ENCODE results near the gene CANT1. TPM values are rescaled to one million over a fixed set of nuclear protein-coding genes. Genes with fewer than 3 reads are reported as not detected.

CANT1 gene
- total RNA-seq, 1 experiment from 2014 or later = 33.0 TPM

DNA sequence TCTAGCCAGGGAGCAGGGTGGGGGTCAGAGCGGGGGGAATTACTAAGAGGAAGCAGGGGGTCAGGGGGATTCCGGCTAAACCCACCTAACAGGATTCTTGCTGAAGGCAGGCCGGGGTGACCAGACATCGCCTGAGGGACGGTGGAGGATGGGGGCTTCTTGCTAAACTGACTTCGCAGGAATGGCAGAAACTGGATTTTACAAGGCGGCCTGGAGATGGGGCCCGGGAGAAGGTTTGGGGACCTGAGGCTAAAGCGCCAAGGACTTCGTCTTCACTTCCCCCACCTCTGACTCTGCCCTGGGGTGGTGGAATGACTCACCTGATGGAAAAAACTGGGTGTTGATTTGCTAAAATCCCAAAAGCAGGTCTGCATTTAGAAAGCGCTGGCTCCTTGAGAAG lies 53.3 kb downstream of the CANT1 start:
- Mint-ChIP-seq H3K36me3 (ENCODE audit: insufficient read depth in 1 of 3, low read depth in 3 of 3) (peaks cover 0 to 2% (median under 1%) of the 10 kb centered on the region in 3 experiments; a peak in 3 of 7 replicates), H3K4me3 (no peak overlapping the region), H3K27me3 (ENCODE audit: low read depth) (peaks cover 2% of the 10 kb centered on the region), H3K4me1 (peaks cover 2 to 29% of the 10 kb centered on the region in 2 experiments; a peak in 3 of 4 replicates), H3K9me3 (peaks cover under 1 to 2% of the 10 kb centered on the region in 2 experiments), H3K27ac (no peak overlapping the region; a peak in 1 of 7 replicates)
- no peak overlapping the region for H3K27ac ChIP-seq (ENCODE audit: insufficient read length, low read depth, low read length)
- H3T11ph ChIP-seq (ENCODE audit: low read length) = no peak overlapping the region
- no peak overlapping the region for H3K4me2 ChIP-seq (ENCODE audit: insufficient read depth, insufficient read length, low read length)
- DNase-seq = peak; percentile 27
- no peak overlapping the region for H4K8ac ChIP-seq (replicated peaks; ENCODE audit: insufficient read length, low read depth, low read length)
- H2BK5ac ChIP-seq (ENCODE audit: insufficient read length, low read length) = no peak overlapping the region
- TF ChIP-seq, protein P1, sequence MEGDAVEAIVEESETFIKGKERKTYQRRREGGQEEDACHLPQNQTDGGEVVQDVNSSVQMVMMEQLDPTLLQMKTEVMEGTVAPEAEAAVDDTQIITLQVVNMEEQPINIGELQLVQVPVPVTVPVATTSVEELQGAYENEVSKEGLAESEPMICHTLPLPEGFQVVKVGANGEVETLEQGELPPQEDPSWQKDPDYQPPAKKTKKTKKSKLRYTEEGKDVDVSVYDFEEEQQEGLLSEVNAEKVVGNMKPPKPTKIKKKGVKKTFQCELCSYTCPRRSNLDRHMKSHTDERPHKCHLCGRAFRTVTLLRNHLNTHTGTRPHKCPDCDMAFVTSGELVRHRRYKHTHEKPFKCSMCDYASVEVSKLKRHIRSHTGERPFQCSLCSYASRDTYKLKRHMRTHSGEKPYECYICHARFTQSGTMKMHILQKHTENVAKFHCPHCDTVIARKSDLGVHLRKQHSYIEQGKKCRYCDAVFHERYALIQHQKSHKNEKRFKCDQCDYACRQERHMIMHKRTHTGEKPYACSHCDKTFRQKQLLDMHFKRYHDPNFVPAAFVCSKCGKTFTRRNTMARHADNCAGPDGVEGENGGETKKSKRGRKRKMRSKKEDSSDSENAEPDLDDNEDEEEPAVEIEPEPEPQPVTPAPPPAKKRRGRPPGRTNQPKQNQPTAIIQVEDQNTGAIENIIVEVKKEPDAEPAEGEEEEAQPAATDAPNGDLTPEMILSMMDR (conservative IDR thresholded peaks at IDR 0.05) = no peak
- no peak overlapping the region for H3K14ac ChIP-seq (ENCODE audit: insufficient read depth, low read length)
- H3K23ac ChIP-seq (ENCODE audit: insufficient read length, low read depth, low read length) = no peak overlapping the region
- no peaks in the 10 kb centered on the region for H3K79me1 ChIP-seq (ENCODE audit: insufficient read depth, low read depth, low read length, poor library complexity, severe bottlenecking)
- peaks cover under 1% of the 10 kb centered on the region for H3K9me3 ChIP-seq (ENCODE audit: control insufficient read depth, low read depth, low read length)
- H3K27me3 ChIP-seq (ENCODE audit: insufficient read depth, low read length) = no peaks in the 10 kb centered on the region
- H2BK20ac ChIP-seq (ENCODE audit: low read depth, low read length, poor library complexity, severe bottlenecking) = no peak overlapping the region
- H3K79me2 ChIP-seq (ENCODE audit: insufficient read depth, low read length) = no peaks in the 10 kb centered on the region
- H3K9ac ChIP-seq (ENCODE audit: extremely low read depth, insufficient read length, low read length) = no peak overlapping the region
- no peaks in the 10 kb centered on the region for H4K20me1 ChIP-seq (ENCODE audit: control insufficient read depth, insufficient read depth, insufficient read length)
- no peak overlapping the region for H3K18ac ChIP-seq (ENCODE audit: insufficient read length, low read depth, low read length)
- H2BK120ac ChIP-seq (ENCODE audit: low read depth, low read length, poor library complexity, severe bottlenecking) = no peak overlapping the region
- H2AK5ac ChIP-seq (ENCODE audit: insufficient read length, low read length) = no peak overlapping the region
- H3K23me2 ChIP-seq (ENCODE audit: insufficient read length, low read depth, low read length, poor library complexity, severe bottlenecking) = no peaks in the 10 kb centered on the region
- H2BK12ac ChIP-seq (ENCODE audit: insufficient read length, low read depth, low read length) = no peak overlapping the region
- H2BK15ac ChIP-seq (ENCODE audit: low read depth, low read length) = no peak overlapping the region
- H4K91ac ChIP-seq (ENCODE audit: insufficient read length, low read depth, low read length) = no peak overlapping the region
- no peak overlapping the region for H4K5ac ChIP-seq (ENCODE audit: insufficient read length, low read depth, low read length)
- H3K56ac ChIP-seq (ENCODE audit: insufficient read length, low read depth, low read length) = no peak overlapping the region
- no peak overlapping the region for H2AFZ ChIP-seq (ENCODE audit: low read length)
- no peak overlapping the region for H3K4ac ChIP-seq (ENCODE audit: low read depth, low read length)
- WGBS (ENCODE audit: extremely low coverage, insufficient read length, low lambda C conversion rate) = no CpG with 5 or more reads among the region's 11 CpGs
- no peaks in the 10 kb centered on the region for H3K4me1 ChIP-seq (ENCODE audit: insufficient read depth, low read length)
